ENCODE data around the gene KLHDC7B.

The KLHDC7B gene

GRCh38 chr22:50574383-50574755 is 28.7 kb downstream of the KLHDC7B start:
- no peak for FAIRE-seq

GRCh38 chr22:50575426-50575941 is 29.8 kb downstream of the KLHDC7B start:
- FAIRE-seq, result no peak

GRCh38 chr22:50576070-50576469 is 30.4 kb downstream of the KLHDC7B start:
- no peak for FAIRE-seq

- no peak for FAIRE-seq
Observed at GRCh38 chr22:50576806-50577696, 31.4 kb downstream of the KLHDC7B start.

DNA sequence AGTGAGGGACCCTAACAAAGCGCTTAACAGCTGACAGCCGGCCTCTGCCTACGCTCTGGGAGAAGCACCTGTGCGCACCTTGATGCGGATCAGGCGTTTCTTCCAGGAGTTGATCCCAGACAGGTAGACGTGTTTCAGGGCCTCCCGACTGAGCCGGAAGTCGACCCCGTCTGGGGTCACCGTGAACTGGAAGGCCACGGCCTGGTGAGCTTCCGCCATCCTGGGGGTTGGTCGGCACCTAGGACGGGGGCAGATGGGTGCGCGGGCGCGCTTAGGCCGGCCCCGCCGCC is 31.9 kb downstream of the KLHDC7B start:
- FAIRE-seq, result no peak

DNA sequence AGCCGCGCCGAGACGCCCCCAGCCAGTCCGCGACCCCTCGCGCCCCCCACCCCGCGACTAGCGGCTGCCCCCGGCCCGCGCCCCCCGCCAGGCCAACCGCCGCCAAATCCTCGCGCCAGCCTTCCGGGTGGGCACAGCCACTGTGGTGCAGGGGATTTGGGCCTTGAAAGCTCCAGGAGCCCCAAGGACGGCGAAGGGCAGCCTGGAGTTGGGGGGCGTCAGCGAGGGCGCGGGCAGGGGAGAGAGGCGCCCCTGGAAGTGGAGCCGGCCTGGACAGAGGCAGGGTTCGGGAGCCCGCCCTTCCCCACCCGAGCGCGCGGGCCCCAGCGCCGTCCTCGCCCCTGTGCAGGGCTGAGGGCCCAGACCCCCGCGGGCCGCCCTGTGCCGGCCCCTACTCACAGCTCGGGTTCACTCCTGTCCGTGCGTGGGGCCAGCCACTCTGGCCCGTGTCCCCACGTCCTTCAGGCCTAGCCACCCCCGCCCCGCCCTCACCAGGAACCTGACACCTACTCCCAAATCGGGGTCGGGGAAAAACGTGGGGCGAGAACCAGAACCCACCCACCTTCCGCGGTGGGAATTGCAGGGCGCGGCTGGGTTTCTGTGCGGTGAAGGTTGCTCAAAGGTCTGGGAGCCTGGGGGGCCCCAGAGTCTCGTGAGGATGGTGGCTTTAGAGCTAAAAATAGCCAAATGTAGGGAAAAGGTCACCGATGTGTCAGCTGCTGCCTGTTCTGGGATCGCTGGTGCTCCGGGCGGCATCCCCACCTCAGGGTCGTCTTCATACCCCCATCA is 32.5 kb downstream of the KLHDC7B start, which contains the start of gene CPT1B:
CPT1B (minus strand) TSS at position 441 of the 789 bp plus-strand sequence. CDS start 512 bp downstream, outside the sequence.
- no peak for FAIRE-seq

GRCh38 chr22:50578776-50579310 is 33.1 kb downstream of the KLHDC7B start:
- no peak for FAIRE-seq

DNA sequence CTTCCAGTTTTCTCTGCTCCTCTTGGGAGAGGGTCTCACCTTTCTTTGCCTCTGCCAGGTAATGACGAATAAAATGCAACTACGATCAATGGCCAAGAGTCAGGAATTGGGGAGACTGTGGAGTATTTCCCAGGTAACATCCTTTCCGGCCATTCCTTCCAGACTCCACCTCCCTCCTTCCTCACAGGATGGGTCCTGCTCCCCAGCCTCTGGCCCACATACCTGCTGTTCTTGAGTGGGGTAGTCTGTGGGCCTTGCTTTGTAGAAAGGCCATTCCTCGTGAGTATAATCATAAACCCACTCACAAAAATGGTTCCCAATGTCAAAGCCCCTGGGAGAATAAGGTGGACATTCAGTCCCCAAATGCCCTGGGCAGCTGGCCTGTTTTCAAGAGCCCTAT is 34.1 kb downstream of the KLHDC7B start:
- FAIRE-seq, result no peak

DNA sequence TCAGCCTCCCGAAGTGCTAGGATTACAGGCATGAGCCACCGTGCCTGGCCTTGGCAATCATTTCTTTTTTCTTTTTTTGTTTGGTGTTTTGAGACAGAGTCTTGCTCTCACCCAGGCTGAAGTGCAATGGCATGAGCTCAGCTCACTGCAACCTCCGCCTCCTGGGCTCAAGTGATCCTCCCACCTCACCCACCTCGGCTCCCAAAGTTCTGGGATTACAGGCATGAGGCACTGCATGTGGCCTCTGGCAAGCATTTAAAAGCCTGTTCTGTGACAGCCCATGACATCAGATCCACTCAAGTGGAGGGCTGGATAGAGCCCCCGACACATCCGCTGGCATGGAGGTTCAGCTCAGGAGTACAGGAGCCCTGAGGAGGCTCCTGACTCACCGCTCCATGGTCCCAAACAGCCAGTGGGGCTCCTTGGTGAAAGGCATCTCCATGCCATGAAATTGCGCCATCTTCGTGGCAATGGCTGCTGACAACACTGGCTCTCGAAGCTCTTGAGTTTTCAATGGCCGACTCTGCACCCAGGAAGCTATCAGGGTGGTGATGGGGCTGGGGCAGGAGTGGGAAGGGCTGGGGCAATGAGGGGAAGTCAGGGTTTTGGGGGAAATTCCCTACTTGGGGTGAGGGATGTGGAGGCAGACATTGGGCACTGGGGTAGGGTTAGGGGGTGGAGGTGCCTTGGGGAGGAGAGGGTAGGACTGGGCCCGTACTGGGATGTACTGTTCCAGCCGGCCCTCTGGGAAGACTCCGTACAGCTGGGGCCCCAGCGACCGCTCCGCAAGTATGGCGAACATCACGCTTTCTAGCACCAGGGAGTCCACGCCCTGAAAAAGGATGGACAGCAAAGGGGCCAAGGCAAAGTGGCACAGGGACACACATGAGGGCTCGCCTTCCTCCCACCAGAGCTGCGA is 35.6 kb downstream of the KLHDC7B start:
- FAIRE-seq, result no peak

DNA sequence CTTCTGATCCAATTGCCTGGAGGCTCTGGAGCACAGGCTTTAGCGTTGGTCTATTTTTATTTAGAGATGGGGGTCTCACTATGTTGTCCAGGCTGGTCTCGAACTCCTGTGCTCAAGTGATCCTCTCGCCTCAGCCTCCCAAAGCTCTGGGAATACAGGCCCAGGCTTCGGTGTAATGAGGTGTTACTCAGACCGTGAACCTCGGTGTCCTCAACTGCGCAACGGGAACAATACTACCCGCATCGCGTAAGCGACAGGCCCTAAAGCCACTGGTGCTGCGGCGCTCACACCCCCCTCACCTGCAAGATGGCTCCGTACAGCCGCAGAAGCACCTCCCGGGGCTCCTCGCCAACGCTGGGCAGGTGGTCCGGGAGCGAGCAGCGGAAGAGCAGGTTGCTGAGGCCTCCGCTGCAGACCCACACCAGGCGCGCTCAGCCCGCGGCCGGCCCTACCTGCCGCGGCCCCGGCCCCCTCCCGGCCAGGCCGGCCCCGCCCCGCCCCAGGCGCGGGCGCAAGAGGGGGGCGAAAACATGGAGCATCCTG is 36.3 kb downstream of the KLHDC7B start:
- FAIRE-seq, result no peak

DNA sequence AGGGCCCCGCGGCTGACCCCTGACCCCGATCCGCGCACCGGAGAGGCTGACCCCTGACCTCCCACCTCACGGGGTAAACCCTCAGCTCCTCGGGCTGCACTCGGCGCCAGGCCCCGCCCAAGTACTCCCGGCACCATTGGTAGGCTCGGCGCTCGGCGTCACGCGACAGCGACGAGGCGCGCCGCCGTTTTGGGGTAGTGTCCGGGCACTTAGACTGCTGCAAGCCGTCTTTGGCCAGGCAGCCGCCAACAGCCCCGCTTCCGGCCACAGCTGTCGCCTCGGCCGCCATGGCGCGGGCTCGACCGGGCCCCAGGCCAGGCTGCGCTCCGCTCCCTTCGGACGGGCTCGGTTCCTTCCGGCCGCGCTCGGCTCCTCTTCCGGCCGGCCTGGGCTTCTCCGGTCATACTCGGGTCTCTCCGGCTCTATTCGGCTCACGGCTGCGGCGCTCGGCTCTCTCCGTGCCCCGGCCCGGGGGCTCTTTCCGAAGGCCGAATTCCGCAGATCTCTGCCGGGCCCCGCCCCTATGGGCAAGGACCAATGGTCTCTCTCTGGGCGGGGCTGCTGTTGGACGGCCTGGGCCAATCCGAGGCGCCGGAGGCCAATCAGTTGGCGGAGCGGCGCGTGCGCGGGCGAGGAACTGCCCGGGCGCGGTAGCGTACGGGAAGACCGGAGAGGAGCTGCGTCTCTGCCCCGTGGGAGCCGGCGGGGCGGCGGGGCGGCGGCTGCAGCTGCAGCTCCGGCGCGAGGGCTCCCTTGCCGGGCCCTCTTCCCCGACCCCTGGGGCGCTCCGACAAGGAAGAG is 37.0 kb downstream of the KLHDC7B start, which contains the start of gene CHKB:
CHKB (minus strand) TSS at position 357 of the 801 bp plus-strand sequence; CDS start at position 289, 68 bp downstream.
- peak; percentile 96 for FAIRE-seq

- FAIRE-seq, result no peak
Observed at GRCh38 chr22:50583294-50583861, 37.7 kb downstream of the KLHDC7B start.

DNA sequence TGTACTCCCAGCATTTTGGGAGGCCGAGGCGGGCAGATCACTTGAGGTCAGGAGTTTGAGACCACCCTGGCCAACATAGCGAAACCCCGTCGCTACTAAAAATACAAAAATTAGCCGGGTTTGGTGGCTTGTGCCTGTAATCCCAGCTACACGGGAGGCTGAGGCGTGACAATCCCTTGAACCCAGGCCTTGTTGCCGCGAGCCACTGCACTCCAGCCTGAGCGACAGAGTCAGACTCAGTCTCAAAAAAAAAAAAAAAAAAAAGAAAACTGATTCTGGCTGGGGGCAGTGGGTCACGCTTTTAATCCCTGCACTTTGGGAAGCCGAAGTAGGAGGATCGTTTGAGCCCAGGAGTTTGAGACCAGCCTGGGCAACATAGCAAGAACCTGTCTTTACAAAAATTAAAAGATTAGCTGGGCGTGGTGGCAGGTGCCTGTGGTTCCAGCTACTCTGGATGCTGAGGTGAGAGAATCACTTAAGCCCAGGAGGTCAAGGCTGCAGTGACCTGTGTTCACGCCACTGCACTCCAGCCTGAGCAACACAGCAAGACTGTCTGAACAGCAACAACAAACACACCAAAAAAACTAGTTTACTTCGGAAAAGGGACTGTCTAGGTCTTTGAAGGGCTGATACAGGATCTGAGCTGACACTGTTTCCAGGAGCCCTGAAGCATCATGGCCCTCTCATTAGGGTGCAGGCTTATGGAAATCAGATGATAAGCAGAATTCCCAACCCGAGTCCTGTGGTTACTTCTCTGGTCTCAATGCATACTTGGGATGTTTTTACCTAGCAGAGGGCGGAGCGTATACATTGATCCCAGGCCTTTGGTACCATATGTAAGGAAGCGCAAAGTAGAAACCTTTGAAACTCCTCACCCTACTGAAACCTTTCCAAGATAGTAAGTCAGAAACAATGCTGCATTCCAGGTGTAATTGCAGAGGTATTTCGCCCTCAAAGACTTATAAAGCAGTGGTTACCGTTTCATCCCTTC is 38.7 kb downstream of the KLHDC7B start:
- no peak for FAIRE-seq

DNA sequence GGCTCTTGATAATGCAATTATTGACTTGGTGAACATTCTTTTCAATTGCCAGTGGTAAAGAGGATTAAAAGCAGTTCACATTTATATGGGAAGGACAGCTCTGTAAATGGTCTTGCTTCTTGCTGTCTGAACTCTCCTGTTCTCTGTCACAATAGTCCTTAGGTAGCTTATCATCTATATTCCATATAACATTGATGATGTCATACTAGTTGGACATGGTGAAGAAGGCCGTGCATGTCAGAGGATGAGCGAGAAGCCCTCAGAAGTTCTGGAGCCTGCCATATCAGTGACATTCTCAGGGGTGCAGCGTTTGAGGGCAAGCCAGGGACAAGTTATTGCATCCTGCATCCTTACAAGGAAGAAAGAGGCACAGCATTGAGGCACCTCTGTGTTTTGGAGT is 39.5 kb downstream of the KLHDC7B start:
- FAIRE-seq, result no peak

DNA sequence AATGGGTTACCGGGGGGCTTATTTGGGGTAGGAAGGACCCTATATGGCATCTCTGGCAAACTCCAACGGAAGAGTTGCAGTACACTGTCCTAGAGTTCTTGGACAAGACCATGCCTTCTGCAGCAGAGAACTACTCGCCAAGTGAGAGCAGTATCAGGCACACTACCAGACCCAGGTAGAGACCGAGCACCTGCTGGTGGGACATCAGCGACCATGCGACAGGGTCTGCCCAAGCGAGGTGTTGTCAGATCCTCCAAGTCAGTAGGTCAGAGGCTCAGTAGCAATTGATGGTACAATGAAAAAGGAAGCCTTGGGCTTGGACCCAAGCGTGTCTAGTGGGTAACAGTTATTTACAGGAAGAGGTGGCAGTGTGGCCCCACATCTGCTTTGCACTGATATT is 40.1 kb downstream of the KLHDC7B start:
- no peak for FAIRE-seq

DNA sequence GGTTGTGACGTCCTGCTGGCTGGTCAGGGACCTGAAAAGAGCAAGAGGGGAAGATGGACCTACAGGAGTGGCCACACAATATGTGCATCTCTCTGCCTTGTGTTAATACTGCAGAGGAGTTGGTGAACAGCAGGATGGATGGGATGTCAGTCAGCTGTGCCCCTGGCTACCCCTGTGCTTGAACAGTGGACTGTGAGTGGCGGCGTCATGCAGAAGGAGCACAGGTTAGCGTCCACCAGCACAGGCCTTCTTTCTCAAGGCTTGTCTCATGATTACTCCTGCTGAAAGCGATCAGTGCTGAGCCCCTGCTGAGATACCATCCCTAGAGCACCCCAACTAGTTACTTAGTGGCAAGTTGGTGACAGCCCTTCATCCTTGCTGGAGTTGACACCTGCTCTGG is 40.7 kb downstream of the KLHDC7B start:
- FAIRE-seq, result no peak

DNA sequence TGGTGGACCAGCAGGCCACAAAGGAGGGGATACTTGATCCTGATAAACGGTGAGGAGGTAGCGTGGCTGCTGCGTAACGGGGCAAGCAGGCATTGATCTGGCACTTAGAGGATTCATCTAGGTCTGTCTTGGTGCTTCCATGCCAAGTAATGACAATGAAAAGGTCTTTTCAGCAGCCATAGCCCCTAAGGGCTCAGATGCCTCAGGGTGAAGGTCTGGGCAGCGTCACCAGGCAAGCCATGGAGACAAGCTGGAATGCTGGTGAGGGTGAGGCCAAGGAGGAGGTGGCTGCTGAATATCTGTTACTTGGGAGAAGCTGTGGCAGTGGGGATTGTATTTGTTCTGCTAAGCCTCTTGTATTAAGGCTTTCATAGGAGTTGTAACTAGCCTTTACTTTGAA is 41.7 kb downstream of the KLHDC7B start:
- no peak for FAIRE-seq

DNA sequence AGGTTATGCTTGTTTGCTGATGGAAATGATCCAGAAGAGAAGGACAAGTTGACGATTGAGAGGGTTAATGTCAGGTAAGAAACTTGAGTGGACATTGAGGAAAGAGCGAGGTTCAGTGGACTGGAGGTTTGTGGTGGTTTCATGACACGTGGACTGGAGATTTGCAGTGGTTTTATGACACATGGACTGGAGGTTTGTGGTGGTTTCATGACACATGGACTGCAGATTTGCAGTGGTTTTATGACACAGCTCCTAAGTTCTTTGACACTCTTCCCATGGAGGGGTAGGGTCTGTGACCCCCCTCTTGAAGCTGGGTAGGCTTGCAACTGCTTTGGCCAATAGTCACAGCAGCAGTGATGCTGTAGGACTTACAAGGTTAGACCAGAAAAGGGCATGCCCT is 49.5 kb downstream of the KLHDC7B start:
- FAIRE-seq, result no peak

DNA sequence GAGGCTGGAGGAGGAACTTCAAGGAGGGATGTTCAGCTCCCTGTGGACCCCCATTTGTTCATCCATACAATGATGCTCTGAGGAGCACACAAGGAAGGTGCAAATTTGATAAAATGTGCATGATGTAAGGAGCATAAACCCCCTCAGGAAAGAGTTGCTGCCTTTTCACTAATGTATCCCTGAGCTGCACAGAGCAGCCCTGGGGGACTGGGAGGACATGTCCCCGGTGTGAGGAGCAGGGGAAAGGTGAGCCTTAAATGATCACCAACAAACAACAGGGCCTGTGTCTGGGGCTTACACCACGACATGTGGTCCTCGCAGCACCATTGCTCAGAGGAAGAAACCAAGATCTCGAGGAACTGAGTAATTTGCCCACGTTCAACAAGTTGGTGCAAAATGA is 51.4 kb downstream of the KLHDC7B start:
- no peak for FAIRE-seq
